ENCODE data around the gene ZNF423.

ZNF423 gene

DNA sequence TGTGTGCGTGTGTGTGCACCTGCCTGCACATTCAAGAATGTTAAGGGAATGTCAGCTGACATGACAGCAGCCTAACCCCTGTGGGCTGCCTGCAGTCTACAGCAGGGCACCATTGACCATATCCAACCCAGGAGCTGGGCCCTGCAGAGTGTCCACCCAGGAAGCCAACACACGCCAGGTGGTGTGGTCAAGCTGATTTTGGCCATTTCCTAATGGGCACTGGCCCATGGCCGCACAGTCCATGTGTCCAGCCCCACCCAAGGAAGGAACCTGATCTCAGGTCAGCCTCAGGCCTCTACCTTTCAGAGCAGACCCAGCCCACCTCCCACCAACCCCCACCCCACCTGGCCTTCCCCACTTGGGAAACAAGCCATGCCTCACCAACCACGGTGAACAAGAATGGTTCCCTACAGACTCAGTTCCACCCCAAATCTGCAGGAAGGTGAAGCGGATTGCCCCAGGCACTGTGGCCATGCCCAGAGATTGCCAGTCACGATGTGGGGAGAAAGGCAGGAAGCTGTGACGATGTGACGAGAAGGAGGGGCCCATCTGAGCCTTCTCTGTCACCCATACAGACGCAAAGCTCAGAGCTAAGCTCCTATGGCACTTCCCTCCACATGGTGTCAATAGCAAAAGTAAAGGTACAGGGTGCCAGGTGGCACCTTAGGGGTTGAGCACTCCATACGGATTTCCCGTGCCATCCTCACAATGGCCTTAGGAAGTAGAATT is 77.5 kb downstream of the ZNF423 start:
- Histone ChIP-seq H3K27me3 (replicated peaks; ENCODE audit: control insufficient read depth, insufficient read depth, low read length) (no peaks in the 10 kb centered on the region), H3K36me3 (ENCODE audit: control insufficient read depth, insufficient read depth, low read length) (no peaks in the 10 kb centered on the region), H3K4me3 (replicated peaks; ENCODE audit: low read depth, low read length) (no peak overlapping the region)
- TF ChIP-seq, protein P1, sequence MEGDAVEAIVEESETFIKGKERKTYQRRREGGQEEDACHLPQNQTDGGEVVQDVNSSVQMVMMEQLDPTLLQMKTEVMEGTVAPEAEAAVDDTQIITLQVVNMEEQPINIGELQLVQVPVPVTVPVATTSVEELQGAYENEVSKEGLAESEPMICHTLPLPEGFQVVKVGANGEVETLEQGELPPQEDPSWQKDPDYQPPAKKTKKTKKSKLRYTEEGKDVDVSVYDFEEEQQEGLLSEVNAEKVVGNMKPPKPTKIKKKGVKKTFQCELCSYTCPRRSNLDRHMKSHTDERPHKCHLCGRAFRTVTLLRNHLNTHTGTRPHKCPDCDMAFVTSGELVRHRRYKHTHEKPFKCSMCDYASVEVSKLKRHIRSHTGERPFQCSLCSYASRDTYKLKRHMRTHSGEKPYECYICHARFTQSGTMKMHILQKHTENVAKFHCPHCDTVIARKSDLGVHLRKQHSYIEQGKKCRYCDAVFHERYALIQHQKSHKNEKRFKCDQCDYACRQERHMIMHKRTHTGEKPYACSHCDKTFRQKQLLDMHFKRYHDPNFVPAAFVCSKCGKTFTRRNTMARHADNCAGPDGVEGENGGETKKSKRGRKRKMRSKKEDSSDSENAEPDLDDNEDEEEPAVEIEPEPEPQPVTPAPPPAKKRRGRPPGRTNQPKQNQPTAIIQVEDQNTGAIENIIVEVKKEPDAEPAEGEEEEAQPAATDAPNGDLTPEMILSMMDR (IDR thresholded peaks at IDR 0.05; ENCODE audit: insufficient read depth, low read length, poor library complexity, severe bottlenecking): no peak
- DNase-seq (ENCODE audit: extremely low read depth, insufficient read length): no peak

DNA sequence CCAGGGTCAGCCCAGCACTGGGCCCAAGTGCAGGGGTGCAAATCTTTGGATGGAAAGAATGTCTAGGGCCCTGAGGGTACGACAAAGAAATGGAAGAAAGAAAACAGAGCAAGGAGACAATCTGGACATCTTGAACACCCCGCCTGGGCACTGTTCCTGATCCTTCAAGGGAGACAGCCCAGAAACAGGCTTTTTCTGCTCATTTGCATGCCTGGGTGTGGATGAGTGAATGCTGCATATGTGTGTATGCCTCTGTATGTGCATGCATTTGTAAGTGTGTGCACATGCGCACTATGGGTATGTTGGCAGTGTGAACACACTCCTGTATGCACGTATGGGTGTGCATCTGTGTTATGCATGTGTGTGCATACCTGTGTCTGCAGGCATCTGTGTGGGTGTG is 79.2 kb downstream of the ZNF423 start:
- TF ChIP-seq, protein P1 (IDR thresholded peaks at IDR 0.05; ENCODE audit: insufficient read depth, low read length, poor library complexity, severe bottlenecking): no peak
- DNase-seq (ENCODE audit: extremely low read depth, insufficient read length): no peak
- Histone ChIP-seq H3K36me3 (ENCODE audit: control insufficient read depth, insufficient read depth, low read length) (no peaks in the 10 kb centered on the region), H3K27me3 (replicated peaks; ENCODE audit: control insufficient read depth, insufficient read depth, low read length) (no peaks in the 10 kb centered on the region), H3K4me3 (replicated peaks; ENCODE audit: low read depth, low read length) (no peak overlapping the region)

DNA sequence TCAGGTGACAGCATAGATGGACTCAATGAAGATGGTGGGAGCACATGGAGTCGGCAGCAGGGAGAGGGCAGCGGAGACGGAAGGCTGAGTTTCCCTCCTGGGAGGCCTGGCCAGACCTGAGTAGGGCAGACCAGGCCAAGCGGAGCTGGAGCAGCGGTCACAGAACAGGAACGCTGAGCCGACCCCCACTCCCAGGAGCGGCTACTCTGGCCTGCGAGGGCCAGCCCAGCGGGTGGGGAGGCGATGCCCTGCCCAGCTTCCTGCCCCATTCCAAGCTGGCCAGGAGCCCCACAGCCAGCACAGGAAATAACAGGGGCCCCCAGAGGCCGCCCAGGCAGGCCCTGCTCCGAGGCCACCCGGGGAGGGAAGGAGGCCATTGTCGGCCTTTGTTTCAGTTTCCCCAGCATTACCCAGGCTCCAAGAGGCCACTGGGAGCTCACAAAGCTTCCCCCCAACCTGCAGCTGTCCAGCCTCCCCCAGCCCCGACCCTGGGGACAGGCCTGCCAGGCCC is 79.8 kb downstream of the ZNF423 start:
- Histone ChIP-seq H3K36me3 (ENCODE audit: control insufficient read depth, insufficient read depth, low read length) (no peaks in the 10 kb centered on the region), H3K27me3 (replicated peaks; ENCODE audit: control insufficient read depth, insufficient read depth, low read length) (no peaks in the 10 kb centered on the region), H3K4me3 (replicated peaks; ENCODE audit: low read depth, low read length) (no peak overlapping the region)
- DNase-seq (ENCODE audit: extremely low read depth, insufficient read length): no peak
- TF ChIP-seq, protein P1 (IDR thresholded peaks at IDR 0.05; ENCODE audit: insufficient read depth, low read length, poor library complexity, severe bottlenecking): no peak

DNA sequence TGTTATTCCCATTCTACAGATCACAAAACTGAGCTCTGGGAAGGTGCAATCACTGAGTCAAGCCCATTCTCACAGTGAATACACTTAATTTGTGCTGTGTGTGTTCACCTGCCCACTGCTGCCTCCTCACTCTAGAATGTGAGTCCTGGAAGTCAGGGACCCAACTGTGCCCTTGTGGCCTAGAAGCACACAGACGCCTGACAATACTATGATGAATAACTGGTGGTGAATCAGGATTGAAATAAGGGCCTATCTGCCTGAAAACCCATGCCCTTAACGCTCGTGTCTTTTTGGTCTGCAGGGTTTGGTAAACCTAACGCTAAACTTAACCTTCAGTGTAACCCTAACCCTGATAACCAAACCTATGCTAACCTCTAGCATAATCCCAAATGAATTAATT is 80.3 kb downstream of the ZNF423 start:
- Histone ChIP-seq H3K4me3 (replicated peaks; ENCODE audit: low read depth, low read length) (no peak overlapping the region), H3K36me3 (ENCODE audit: control insufficient read depth, insufficient read depth, low read length) (no peaks in the 10 kb centered on the region)
- TF ChIP-seq, protein P1 (IDR thresholded peaks at IDR 0.05; ENCODE audit: insufficient read depth, low read length, poor library complexity, severe bottlenecking): no peak

DNA sequence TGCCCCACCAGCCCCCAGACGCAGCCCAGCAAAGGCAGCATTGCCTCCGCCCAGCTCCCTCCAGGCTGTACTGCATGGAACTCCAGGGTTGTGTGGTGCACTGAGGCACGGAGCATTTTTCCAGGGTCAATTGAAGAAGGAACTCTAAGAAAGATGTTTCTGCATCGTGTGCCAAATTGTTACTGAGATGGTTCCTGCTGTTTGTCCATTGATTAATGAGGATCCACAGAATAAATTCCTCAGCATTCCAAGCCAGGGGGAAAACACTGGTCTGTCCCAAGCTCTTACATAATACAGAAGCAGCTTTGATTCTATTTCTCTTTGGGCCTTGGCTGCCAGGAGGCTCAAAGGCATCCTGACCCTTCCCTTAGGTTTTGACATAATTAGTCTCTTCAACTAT is 80.9 kb downstream of the ZNF423 start:
- DNase-seq (ENCODE audit: extremely low read depth, insufficient read length): no peak
- Histone ChIP-seq H3K36me3 (ENCODE audit: control insufficient read depth, insufficient read depth, low read length) (no peaks in the 10 kb centered on the region), H3K4me3 (replicated peaks; ENCODE audit: low read depth, low read length) (no peak overlapping the region), H3K27me3 (replicated peaks; ENCODE audit: control insufficient read depth, insufficient read depth, low read length) (no peaks in the 10 kb centered on the region; the same call in 1 of the 2 replicates)
- TF ChIP-seq, protein P1 (IDR thresholded peaks at IDR 0.05; ENCODE audit: insufficient read depth, low read length, poor library complexity, severe bottlenecking): no peak

More for the DNA sequence above, 80.3 kb downstream of the ZNF423 start:
- no peak for DNase-seq (ENCODE audit: extremely low read depth, insufficient read length)
- no peaks in the 10 kb centered on the region for H3K27me3 ChIP-seq (replicated peaks; ENCODE audit: control insufficient read depth, insufficient read depth, low read length)
